GM23338 (cell line): ENCODE results near the gene CABS1. TPM values are rescaled to one million over a fixed set of nuclear protein-coding genes. Genes with fewer than 3 reads are reported as not detected.

Experiments used
- ATAC-seq: fragments of 200-7000 bp; cut with Tn5 transposase; 3 replicates; pipeline ENCODE4 v1.9.1; 2020
- DNase-seq: peaks from one replicate; pipeline ENCODE4 v3.0.0-alpha.2; 2015; ENCODE audit warnings: low spot score
- H2AFZ ChIP-seq: fragments of 200-600 bp; sonication (generic); 2 replicates; pipeline ENCODE4 v1.8.0; 2016; ENCODE audit warnings: antibody characterized with exemption, mild to moderate bottlenecking, moderate library complexity
- H3F3A ChIP-seq: fragments of 200-600 bp; sonication (generic); replicated peaks from 2 replicates; pipeline ENCODE4 v1.8.0; 2017; ENCODE audit warnings: antibody characterized with exemption, mixed run types, low read depth
- H3K27ac ChIP-seq: fragments of 200-600 bp; sonication (generic); 2 replicates; pipeline ENCODE4 v1.6.1; 2016; ENCODE audit warnings: low read depth
- H3K27me3 ChIP-seq: fragments of 200-600 bp; sonication (generic); 2 replicates; pipeline ENCODE4 v1.8.0; 2016; ENCODE audit warnings: mild to moderate bottlenecking, mixed run types, moderate library complexity; ENCODE audit not compliant: insufficient read depth
- H3K36me3 ChIP-seq: fragments of 200-600 bp; sonication (generic); 2 replicates; pipeline ENCODE4 v1.8.0; 2016; ENCODE audit warnings: mild to moderate bottlenecking; ENCODE audit not compliant: insufficient read depth
- H3K4me1 ChIP-seq: fragments of 200-600 bp; sonication (generic); 2 replicates; pipeline ENCODE4 v1.8.0; 2016; ENCODE audit warnings: mild to moderate bottlenecking, moderate library complexity; ENCODE audit not compliant: insufficient read depth
- H3K4me2 ChIP-seq: fragments of 200-600 bp; sonication (generic); 2 replicates; pipeline ENCODE4 v1.7.1; 2017; ENCODE audit warnings: mixed run types
- H3K4me3 ChIP-seq: fragments of 200-600 bp; sonication (generic); 2 replicates; pipeline ENCODE4 v1.6.1; 2016; ENCODE audit warnings: mixed run types
- H3K79me2 ChIP-seq: fragments of 200-600 bp; sonication (generic); replicated peaks from 2 replicates; pipeline ENCODE4 v1.8.0; 2017; ENCODE audit warnings: mild to moderate bottlenecking; ENCODE audit not compliant: insufficient read depth
- H3K9me2 ChIP-seq: fragments of 200-600 bp; sonication (generic); 2 replicates; pipeline ENCODE4 v1.8.0; 2017; ENCODE audit not compliant: insufficient read depth
- H4K20me1 ChIP-seq: fragments of 200-600 bp; sonication (generic); replicated peaks from 2 replicates; pipeline ENCODE4 v1.8.0; 2017; ENCODE audit warnings: mild to moderate bottlenecking; ENCODE audit not compliant: insufficient read depth
- H3K27ac Mint-ChIP-seq: 2 replicates; pipeline ENCODE4 v1.8.0; 2020; ENCODE audit warnings: inconsistent platforms, mild to moderate bottlenecking, moderate library complexity, mixed read lengths
- H3K27me3 Mint-ChIP-seq: 3 replicates; pipeline ENCODE4 v1.8.0; 2022; ENCODE audit warnings: low read depth, mild to moderate bottlenecking, moderate library complexity, mixed read lengths, inconsistent platforms; ENCODE audit not compliant: insufficient read depth, poor library complexity
- H3K36me3 Mint-ChIP-seq: 3 replicates; pipeline ENCODE4 v1.8.0; 2021; ENCODE audit warnings: low read depth, mild to moderate bottlenecking, inconsistent platforms, moderate library complexity, mixed read lengths
- H3K4me1 Mint-ChIP-seq: 3 replicates; pipeline ENCODE4 v1.8.0; 2020; ENCODE audit warnings: mild to moderate bottlenecking, inconsistent platforms, mixed read lengths
- H3K4me3 Mint-ChIP-seq: 3 replicates; pipeline ENCODE4 v1.8.0; 2021; ENCODE audit warnings: moderate library complexity, mild to moderate bottlenecking, inconsistent platforms, mixed read lengths
- H3K9me3 Mint-ChIP-seq: 3 replicates; pipeline ENCODE4 v1.8.0; 2020; ENCODE audit warnings: moderate library complexity, mild to moderate bottlenecking, inconsistent platforms, mixed read lengths
- CREB1 ChIP-seq: fragments of 250-450 bp; sonication (Bioruptor Pico); IDR thresholded peaks from 2 replicates; pipeline ENCODE4 v1.5.0; 2020; ENCODE audit warnings: low read depth, mild to moderate bottlenecking, moderate library complexity
- CTCF ChIP-seq, 2 experiments: fragments of 200-600 bp in 1 of 2; sonication (generic) in 1 of 2; conservative IDR thresholded peaks; 2 replicates each; pipeline versions ENCODE4 v1.5.1 to v1.6.1; 2016 to 2017; ENCODE audit warnings: antibody characterized with exemption in 2 of 2, low read depth in 2 of 2, mild to moderate bottlenecking in 2 of 2, moderate library complexity in 1 of 2
- ETS1 ChIP-seq: IDR thresholded peaks from 2 replicates; pipeline ENCODE4 v1.6.1; 2016; ENCODE audit warnings: antibody characterized with exemption
- EZH2 ChIP-seq: fragments of 200-600 bp; sonication (generic); IDR thresholded peaks from one replicate; pipeline ENCODE4 v1.8.0; 2017; ENCODE audit warnings: antibody characterized with exemption, mild to moderate bottlenecking, low read depth; ENCODE audit not compliant: unreplicated experiment
- EZH2phosphoT487 ChIP-seq: fragments of 200-600 bp; sonication (generic); IDR thresholded peaks from one replicate; pipeline ENCODE4 v1.8.1; 2018; ENCODE audit warnings: antibody characterized with exemption; ENCODE audit not compliant: unreplicated experiment
- JUNB ChIP-seq: IDR thresholded peaks from one replicate; pipeline ENCODE4 v1.6.1; 2016; ENCODE audit warnings: antibody characterized with exemption; ENCODE audit not compliant: unreplicated experiment
- POLR2AphosphoS5 ChIP-seq: IDR thresholded peaks from 2 replicates; pipeline ENCODE4 v1.6.1; 2016; ENCODE audit warnings: antibody characterized with exemption, low read depth
- STAT1 ChIP-seq: IDR thresholded peaks from one replicate; pipeline ENCODE4 v1.6.1; 2016; ENCODE audit warnings: antibody characterized with exemption; ENCODE audit not compliant: unreplicated experiment
- ZNF114 ChIP-seq: fragments of 250-450 bp; sonication (Bioruptor Pico); IDR thresholded peaks from 2 replicates; pipeline ENCODE4 v1.5.0; 2020; ENCODE audit warnings: mild to moderate bottlenecking, moderate library complexity
- ZNF462 ChIP-seq: fragments of 250-450 bp; sonication (Bioruptor Pico); IDR thresholded peaks from 2 replicates; pipeline ENCODE4 v1.5.0; 2020; ENCODE audit warnings: mild to moderate bottlenecking, moderate library complexity
- polyA plus RNA-seq: library from polyadenylated mRNA; unstranded; fragments of >200 nt; fragmentation: Nextera tagmentation; extraction: Ambion mirVana; gene quantifications from 2 replicates; pipeline ENCODE4 v1.2.1, GENCODE V29; 2016
- total RNA-seq: library from RNA; depleted of rRNA; stranded (reverse); fragments of >200 nt; shearing (Covaris generic); gene quantifications from 2 replicates; pipeline ENCODE4 v1.2.3, GENCODE V29; 2014
- TF ChIP-seq, protein P1 (sequence below): IDR thresholded peaks from one replicate; pipeline ENCODE4 v1.6.1; 2018; ENCODE audit warnings: antibody characterized with exemption; ENCODE audit not compliant: unreplicated experiment

Gene CABS1
- total and polyA plus RNA-seq, 2 experiments from 2014 or later, result not detected

DNA sequence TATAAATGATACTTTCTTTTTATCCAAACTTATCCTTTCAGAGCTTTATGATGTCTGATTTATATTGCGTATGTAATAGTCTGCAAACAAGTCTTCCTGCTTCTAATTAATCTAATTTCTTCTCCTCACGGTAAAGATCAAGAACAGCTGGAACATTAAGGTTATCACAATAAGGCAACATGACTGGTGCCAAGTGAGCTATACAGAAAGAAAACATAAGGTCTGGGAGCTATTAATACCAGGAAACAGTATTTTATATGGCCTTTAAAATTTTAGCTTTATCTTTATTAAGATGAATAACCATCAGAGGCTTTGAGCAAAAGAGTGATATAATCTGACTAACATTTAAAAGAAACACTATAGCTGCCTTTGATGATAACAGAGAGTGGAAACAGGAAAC is 28.7 kb upstream of the CABS1 start:
- no peaks in the 10 kb centered on the region; the same call in 2 of the 3 replicates for H3K4me1 Mint-ChIP-seq
- Histone ChIP-seq H3K36me3 (no peaks in the 10 kb centered on the region), H3K27me3 (no peaks in the 10 kb centered on the region), H3K4me3 (no peak overlapping the region), H3K9me2 (no peaks in the 10 kb centered on the region), H3K4me1 (no peaks in the 10 kb centered on the region), H3K27ac (no peak overlapping the region), H3K79me2 (no peaks in the 10 kb centered on the region), H2AFZ (no peak overlapping the region), H3K4me2 (no peak overlapping the region), H4K20me1 (no peaks in the 10 kb centered on the region), H3F3A (no peaks in the 10 kb centered on the region)
- no peak for ATAC-seq
- no peak for DNase-seq
- no peaks in the 10 kb centered on the region for H3K9me3 Mint-ChIP-seq
- no peaks in the 10 kb centered on the region for H3K36me3 Mint-ChIP-seq
- H3K27me3 Mint-ChIP-seq, result no peaks in the 10 kb centered on the region
- TF ChIP-seq ETS1 (no peak), CTCF (conservative IDR thresholded peaks at IDR 0.05; ENCODE audit: low read depth in 2 of 2) (no peak), STAT1 (no peak), JUNB (no peak), POLR2AphosphoS5 (no peak), ZNF462 (CRISPR knock-in tag) (no peak), ZNF114 (CRISPR knock-in tag) (no peak), CREB1 (no peak), EZH2phosphoT487 (no peak), EZH2 (no peak)
- TF ChIP-seq, protein P1, sequence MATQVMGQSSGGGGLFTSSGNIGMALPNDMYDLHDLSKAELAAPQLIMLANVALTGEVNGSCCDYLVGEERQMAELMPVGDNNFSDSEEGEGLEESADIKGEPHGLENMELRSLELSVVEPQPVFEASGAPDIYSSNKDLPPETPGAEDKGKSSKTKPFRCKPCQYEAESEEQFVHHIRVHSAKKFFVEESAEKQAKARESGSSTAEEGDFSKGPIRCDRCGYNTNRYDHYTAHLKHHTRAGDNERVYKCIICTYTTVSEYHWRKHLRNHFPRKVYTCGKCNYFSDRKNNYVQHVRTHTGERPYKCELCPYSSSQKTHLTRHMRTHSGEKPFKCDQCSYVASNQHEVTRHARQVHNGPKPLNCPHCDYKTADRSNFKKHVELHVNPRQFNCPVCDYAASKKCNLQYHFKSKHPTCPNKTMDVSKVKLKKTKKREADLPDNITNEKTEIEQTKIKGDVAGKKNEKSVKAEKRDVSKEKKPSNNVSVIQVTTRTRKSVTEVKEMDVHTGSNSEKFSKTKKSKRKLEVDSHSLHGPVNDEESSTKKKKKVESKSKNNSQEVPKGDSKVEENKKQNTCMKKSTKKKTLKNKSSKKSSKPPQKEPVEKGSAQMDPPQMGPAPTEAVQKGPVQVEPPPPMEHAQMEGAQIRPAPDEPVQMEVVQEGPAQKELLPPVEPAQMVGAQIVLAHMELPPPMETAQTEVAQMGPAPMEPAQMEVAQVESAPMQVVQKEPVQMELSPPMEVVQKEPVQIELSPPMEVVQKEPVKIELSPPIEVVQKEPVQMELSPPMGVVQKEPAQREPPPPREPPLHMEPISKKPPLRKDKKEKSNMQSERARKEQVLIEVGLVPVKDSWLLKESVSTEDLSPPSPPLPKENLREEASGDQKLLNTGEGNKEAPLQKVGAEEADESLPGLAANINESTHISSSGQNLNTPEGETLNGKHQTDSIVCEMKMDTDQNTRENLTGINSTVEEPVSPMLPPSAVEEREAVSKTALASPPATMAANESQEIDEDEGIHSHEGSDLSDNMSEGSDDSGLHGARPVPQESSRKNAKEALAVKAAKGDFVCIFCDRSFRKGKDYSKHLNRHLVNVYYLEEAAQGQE, result no peak
- no peak overlapping the region for H3K4me3 Mint-ChIP-seq
- H3K27ac Mint-ChIP-seq, result no peak overlapping the region
